Keratinocyte (primary cell): Measurements from ENCODE around the gene C1QTNF5.
"Not testable (repeated sequence)": the region's sequence is repeated elsewhere in the genome, so short reads cannot be mapped to it uniquely, and the experiment has no call there.

Experiments used
- EZH2 ChIP-seq: IDR thresholded peaks from one replicate; pipeline ENCODE4 v1.6.1; 2012; ENCODE audit warnings: inconsistent platforms, mild to moderate bottlenecking, low read length, moderate library complexity
- TF ChIP-seq, protein P1 (sequence below), 3 experiments: IDR thresholded peaks in 1 of 3; conservative IDR thresholded peaks in 1 of 3; optimal IDR thresholded peaks in 1 of 3; 2 replicates in 2 of 3; 3 replicates in 1 of 3; pipeline versions ENCODE3 to v1.5.1; 2011; ENCODE audit warnings: low read length in 3 of 3, mild to moderate bottlenecking in 3 of 3, moderate library complexity in 2 of 3, control low read depth in 1 of 3, inconsistent platforms in 1 of 3; ENCODE audit not compliant: insufficient read depth in 2 of 3; ENCODE audit errors: extremely low read depth in 1 of 3

DNA sequence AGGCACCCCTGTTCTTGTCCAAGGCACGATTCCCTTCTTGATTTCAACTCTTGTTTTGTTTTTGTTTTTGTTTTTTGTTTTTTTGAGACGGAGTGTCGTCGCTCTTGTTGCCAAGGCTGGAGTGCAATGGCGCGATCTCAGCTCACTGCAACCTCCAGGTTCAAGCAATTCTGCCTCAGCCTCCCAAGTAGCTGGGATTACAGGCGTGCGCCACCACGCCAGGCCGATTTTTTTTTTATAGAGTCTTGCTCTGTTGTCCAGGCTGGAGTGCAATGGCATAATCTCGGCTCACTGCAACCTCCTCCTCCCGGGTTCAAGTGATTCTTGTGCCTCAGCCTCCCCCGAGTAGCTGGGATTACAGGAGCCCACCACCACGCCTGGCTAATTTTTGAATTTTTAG lies 41.8 kb upstream of the C1QTNF5 start:
- TF ChIP-seq, protein P1, sequence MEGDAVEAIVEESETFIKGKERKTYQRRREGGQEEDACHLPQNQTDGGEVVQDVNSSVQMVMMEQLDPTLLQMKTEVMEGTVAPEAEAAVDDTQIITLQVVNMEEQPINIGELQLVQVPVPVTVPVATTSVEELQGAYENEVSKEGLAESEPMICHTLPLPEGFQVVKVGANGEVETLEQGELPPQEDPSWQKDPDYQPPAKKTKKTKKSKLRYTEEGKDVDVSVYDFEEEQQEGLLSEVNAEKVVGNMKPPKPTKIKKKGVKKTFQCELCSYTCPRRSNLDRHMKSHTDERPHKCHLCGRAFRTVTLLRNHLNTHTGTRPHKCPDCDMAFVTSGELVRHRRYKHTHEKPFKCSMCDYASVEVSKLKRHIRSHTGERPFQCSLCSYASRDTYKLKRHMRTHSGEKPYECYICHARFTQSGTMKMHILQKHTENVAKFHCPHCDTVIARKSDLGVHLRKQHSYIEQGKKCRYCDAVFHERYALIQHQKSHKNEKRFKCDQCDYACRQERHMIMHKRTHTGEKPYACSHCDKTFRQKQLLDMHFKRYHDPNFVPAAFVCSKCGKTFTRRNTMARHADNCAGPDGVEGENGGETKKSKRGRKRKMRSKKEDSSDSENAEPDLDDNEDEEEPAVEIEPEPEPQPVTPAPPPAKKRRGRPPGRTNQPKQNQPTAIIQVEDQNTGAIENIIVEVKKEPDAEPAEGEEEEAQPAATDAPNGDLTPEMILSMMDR (optimal IDR thresholded peaks at IDR 0.05 in 1 of 3, IDR thresholded peaks at IDR 0.05 in 1 of 3, conservative IDR thresholded peaks at IDR 0.05 in 1 of 3; ENCODE audit: extremely low read depth in 1 of 3, insufficient read depth in 2 of 3, low read length in 3 of 3) = not testable (repeated sequence)
- TF ChIP-seq EZH2 = not testable (repeated sequence)
